Large intestine (tissue), 3 donors: ENCODE measurements around the gene TSPAN1. TPM values are rescaled to one million over a fixed set of nuclear protein-coding genes. Genes with fewer than 3 reads are reported as not detected.

Experiments used
- DNase-seq, 2 donors: peaks; one replicate each; pipeline versions ENCODE4 v3.0.0 to v3.0.0-alpha.2; 2013
- H3K27ac ChIP-seq: one replicate; pipeline ENCODE4 v1.5.1; 2013; ENCODE audit warnings: low read length
- H3K27me3 ChIP-seq: 2 replicates; pipeline ENCODE4 v1.6.1; 2013; ENCODE audit warnings: low read length; ENCODE audit not compliant: control insufficient read depth, insufficient read depth
- H3K36me3 ChIP-seq: 2 replicates; pipeline ENCODE4 v1.6.1; 2013; ENCODE audit warnings: low read length; ENCODE audit not compliant: control insufficient read depth, insufficient read depth
- H3K4me1 ChIP-seq: one replicate; pipeline ENCODE4 v1.6.1; 2013; ENCODE audit warnings: low read length; ENCODE audit not compliant: control insufficient read depth, insufficient read depth
- H3K4me3 ChIP-seq: one replicate; pipeline ENCODE4 v1.5.1; 2013; ENCODE audit warnings: low read length
- H3K9me3 ChIP-seq: one replicate; pipeline ENCODE4 v1.6.1; 2013; ENCODE audit warnings: mild to moderate bottlenecking, low read depth, low read length, moderate library complexity; ENCODE audit not compliant: control insufficient read depth
- WGBS: methylation state at CpG from one replicate; pipeline ENCODE4 v1.1.5; 2013; ENCODE audit warnings: low lambda C conversion rate; ENCODE audit not compliant: insufficient coverage; 5-methylcytosine and 5-hydroxymethylcytosine counted together
- polyA plus RNA-seq: library from polyadenylated mRNA; unstranded; fragments of 120-200 nt; gene quantifications from one replicate; pipeline ENCODE4 v1.2.1, GENCODE V29; 2013

The TSPAN1 gene
- polyA plus RNA-seq, 1 donor: 17.8 TPM

DNA sequence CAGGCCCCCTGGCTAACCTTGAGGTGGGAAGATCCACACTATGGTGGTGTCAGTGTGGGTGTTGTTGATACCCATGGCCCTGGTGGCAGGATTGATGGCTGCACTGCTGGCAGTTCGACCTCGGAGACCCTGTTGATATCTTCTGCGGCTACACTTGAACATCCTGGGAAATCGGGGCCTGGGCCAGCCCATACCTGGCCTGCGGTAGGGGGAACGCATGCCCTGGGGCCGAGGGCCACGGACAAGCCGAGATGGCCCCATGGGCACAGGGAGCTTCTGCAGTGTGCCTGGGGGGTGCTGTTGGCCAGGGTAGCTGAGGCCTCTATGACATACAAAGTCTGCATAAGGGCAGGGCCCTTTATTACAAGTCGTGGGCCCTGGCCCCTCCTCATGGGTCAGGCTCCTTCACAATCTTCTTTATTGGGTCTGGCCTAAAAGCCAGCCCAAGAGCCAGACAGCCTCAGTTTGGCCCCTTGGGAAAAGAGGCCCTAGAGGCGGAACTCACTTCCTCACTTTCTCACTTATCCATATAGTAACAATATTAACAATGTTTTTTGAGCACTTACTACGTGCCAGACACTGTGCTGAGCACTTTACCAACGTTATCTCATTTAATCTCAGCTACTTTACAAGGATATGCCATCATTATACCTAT, 1.5 kb downstream of the TSPAN1 start, which contains the start of gene P3R3URF:
Gene P3R3URF (minus strand): TSS at position 278 of the 655 bp plus-strand sequence. CDS start 17 bp downstream, at position 261.
- Histone ChIP-seq H3K36me3 (no peaks in the 10 kb centered on the region), H3K4me3 (no peak within 1 kb of the TSS), H3K27ac (no peak within 1 kb of the TSS), H3K4me1 (peaks cover 29% of the 10 kb centered on the region), H3K27me3 (no peaks in the 10 kb centered on the region), H3K9me3 (no peaks in the 10 kb centered on the region)
- WGBS: 80% methylated on average over 2 of the region's 13 CpGs
- DNase-seq: no peak

DNA sequence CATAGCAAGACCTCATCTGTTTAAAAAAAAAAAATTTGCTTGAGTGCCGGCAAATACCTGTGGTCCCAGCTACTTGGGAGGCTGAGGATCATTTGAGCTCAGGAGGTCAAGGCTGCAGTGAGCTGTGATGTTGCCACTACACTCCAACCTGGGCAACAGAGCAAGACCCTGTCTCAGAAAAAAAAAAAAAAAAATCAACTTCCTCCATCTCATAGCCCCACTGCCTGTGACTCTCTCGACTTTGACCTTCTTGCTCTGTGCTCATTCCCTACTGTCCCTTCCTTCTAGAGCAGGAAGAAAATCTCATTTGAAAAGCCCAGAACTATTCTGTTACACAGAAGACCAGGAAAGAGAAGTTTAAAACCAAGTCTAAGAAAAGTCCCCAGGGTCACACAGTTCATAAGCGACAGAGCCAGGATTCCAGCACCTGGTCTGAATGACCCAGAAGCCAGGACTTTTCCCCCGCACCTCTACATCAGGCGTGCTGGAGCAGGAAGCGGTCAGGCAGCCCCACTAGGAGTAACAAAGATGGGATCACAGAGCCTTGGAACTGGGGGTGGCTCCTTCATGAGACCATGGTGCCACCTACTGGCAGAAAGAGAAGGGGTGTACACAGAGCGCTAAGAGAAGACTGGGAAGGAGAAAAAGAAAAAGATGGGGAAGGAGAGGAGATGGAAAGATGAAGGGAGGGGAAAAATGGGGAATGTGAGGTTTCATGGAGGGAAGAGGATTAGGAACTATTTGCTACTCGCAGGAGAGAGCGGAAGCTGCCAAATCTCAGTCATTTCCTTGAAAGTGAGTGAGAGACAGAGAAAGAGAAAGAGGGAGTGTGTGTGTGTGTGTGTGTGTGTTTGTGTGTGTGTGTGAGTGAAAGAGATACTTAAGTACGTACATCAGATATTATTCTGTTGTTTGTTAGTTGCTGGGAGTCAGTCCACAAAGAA, 4.5 kb downstream of the TSPAN1 start:
- no peak overlapping the region for H3K4me3 ChIP-seq
- no peaks in the 10 kb centered on the region for H3K9me3 ChIP-seq
- peaks cover 54% of the 10 kb centered on the region for H3K4me1 ChIP-seq
- WGBS: 0% methylated on average over 1 of the region's 10 CpGs
- H3K27me3 ChIP-seq: no peaks in the 10 kb centered on the region
- peak; percentile 87 to 91 for DNase-seq
- H3K36me3 ChIP-seq: no peaks in the 10 kb centered on the region
- H3K27ac ChIP-seq: peak overlapping the region; percentile 72

DNA sequence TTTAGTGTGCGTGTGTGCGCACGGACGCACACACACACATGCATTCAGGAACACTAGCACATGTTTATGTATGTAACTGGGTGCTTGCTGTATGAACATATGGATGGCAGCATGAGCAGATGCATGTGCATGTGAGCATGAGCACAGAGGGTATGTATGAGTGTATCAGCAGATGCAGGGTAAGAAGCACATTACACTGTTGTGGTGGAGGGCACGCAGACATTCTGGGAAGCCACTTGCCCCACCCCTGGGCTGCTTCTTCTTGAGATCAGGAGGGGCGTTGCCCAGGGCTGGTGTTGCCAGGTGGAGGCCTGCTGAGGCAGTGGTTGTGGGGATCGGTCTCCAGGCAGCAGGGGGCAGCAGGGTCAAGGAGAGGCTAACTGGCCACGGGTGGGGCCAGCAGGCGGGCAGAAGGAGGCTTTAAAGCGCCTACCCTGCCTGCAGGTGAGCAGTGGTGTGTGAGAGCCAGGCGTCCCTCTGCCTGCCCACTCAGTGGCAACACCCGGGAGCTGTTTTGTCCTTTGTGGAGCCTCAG, 5.3 kb downstream of the TSPAN1 start:
- no peaks in the 10 kb centered on the region for H3K27me3 ChIP-seq
- H3K4me1 ChIP-seq: peaks cover 52% of the 10 kb centered on the region
- peaks cover 7% of the 10 kb centered on the region for H3K36me3 ChIP-seq
- peak; percentile 76 to 83 for DNase-seq
- peak overlapping the region; percentile 60 for H3K27ac ChIP-seq
- WGBS: no CpG with 5 or more reads among the region's 12 CpGs
- H3K9me3 ChIP-seq: no peaks in the 10 kb centered on the region
- H3K4me3 ChIP-seq: peak overlapping the region; percentile 1

DNA sequence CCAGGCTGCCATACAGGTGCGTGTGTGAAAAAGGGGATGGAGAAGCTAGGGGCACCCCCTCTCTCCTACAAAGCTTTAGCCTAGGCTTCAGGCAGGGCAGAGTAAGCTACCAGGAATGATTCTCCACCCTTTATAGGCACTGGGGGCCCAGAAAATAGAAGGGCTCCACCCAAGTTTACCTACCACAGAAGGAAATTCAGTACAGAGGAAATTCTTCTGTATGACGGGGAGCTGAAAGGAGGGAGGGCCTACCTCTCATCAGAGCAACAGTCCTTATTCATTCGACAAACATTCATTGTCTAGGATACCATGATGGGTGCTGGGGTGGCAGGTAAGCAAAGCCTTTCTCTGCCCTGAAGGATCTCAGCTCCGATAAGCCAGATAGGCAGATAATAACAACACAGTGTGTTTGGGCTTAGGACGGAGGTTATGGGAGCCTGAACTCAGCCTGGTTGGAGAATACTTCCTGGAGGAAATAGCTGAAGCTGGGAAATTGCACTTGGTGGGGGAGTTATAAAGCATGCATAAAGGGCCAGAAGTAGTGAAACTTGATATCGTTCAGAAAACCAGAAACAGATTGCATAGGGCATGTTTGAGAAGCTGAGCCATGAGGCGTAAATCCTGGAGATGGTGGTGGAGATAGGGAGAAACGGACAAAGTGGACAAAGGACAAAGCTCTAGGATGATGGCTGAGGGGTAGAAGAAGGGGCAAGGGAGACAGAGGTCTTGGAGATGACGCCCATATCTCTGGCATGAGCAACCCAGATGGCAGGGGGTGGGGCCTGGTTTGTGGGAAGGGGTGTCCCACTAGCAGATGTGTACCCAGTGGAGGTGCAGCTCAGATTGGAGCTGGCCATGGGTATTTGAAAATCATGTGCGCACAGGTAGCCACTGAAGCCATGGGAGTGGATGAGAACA, 6.7 kb downstream of the TSPAN1 start:
- Histone ChIP-seq H3K4me1 (peaks cover 63% of the 10 kb centered on the region), H3K27ac (peak overlapping the region; percentile 60), H3K27me3 (no peaks in the 10 kb centered on the region), H3K36me3 (peaks cover 8% of the 10 kb centered on the region), H3K9me3 (no peaks in the 10 kb centered on the region), H3K4me3 (peak overlapping the region; percentile 7)
- DNase-seq: no peak
- 49% methylated on average over 2 of the region's 10 CpGs for WGBS

DNA sequence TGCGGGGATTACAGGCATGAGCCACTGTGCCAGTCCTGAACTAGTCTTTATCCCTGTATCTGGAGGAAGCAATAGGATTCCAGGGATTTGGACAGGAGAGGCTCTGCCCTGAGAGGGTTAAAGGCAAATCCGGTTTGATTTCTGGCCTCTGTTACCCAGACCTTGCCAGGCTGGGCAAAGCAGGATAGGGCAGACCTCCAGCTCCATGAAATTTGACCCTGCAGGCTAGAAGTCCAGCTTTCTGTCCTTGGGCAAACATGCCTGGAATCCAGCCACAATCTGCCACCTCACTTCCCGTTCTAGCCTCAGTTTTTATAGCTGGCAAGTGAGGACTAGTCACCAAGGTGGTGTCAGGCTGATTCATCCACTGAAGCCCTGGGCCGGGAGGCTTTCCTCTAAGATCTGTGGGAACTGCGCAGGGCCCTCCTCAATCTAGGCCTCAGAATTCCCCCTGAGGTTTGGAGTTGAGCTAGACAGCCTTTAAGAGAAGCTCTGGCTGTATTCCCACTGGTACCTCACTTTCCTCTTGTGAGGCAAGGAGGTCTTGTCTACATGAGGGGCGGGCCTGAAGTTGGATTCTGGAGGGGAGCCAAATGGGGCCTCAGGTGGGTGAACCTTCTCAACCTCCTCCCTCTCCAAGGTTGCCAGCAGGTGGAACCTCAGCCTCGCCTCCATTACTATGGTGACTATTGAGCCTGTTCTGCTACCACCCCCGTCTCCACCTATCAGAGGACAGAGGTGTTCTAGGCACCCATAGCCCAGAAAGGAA, 8.4 kb downstream of the TSPAN1 start:
- H3K4me3 ChIP-seq: no peak overlapping the region

DNA sequence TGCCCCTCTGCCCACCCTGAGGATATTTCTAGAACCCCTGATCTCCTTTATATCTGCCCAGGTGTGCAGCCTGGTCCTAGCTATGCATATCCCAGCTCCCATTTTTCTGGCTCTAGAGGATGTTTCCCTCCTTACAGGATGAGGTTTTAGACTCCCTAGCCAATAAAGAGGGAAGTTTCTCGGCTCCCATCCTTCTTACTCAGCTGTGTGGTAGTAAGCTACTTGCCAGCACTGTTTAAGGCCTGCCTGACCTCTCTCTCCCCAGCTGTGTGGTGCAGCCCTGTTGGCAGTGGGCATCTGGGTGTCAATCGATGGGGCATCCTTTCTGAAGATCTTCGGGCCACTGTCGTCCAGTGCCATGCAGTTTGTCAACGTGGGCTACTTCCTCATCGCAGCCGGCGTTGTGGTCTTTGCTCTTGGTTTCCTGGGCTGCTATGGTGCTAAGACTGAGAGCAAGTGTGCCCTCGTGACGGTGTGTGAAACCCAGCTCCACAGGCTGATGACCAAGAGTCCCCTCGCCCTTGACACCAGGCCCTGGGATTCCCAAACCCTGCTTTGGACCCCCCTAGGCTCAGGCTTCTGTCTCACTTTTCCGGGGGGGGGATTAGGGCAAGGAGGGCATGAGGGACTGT, 9.2 kb downstream of the TSPAN1 start:
- H3K9me3 ChIP-seq: no peaks in the 10 kb centered on the region
- peaks cover 83% of the 10 kb centered on the region for H3K4me1 ChIP-seq
- peaks cover 18% of the 10 kb centered on the region for H3K36me3 ChIP-seq
- H3K27ac ChIP-seq: peak overlapping the region; percentile 96
- H3K27me3 ChIP-seq: no peaks in the 10 kb centered on the region
- DNase-seq: no peak
- no peak overlapping the region for H3K4me3 ChIP-seq
- WGBS: no CpG with 5 or more reads among the region's 12 CpGs

More for the DNA sequence above, 8.4 kb downstream of the TSPAN1 start:
- WGBS: no CpG with 5 or more reads among the region's 8 CpGs
- Histone ChIP-seq H3K4me1 (peaks cover 77% of the 10 kb centered on the region), H3K27me3 (no peaks in the 10 kb centered on the region), H3K9me3 (no peaks in the 10 kb centered on the region), H3K36me3 (peaks cover 13% of the 10 kb centered on the region), H3K27ac (peak overlapping the region; percentile 96)
- peak; percentile 82 to 93 for DNase-seq

DNA sequence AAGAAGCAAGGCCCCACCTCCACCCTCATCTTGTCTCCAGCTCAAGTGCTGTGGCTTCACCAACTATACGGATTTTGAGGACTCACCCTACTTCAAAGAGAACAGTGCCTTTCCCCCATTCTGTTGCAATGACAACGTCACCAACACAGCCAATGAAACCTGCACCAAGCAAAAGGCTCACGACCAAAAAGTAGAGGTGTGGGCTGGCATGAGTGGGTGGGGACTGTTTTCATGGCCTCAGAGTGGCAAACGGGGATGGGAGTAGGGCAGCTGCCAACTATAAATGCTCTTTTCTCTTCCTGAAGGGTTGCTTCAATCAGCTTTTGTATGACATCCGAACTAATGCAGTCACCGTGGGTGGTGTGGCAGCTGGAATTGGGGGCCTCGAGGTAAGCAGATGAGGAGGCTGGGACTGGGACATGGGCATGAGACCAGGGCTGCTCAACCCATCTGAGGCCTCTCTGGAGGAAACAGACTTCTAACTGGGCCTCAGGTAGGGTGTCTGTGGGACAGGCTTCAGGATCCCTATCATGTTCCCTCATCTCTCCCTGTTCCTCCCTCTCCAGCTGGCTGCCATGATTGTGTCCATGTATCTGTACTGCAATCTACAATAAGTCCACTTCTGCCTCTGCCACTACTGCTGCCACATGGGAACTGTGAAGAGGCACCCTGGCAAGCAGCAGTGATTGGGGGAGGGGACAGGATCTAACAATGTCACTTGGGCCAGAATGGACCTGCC, 10.2 kb downstream of the TSPAN1 start:
- no CpG with 5 or more reads among the region's 7 CpGs for WGBS
- Histone ChIP-seq H3K9me3 (no peaks in the 10 kb centered on the region), H3K4me3 (no peak overlapping the region), H3K4me1 (peaks cover 78% of the 10 kb centered on the region), H3K27me3 (no peaks in the 10 kb centered on the region), H3K27ac (no peak overlapping the region), H3K36me3 (peaks cover 26% of the 10 kb centered on the region)
- no peak for DNase-seq

DNA sequence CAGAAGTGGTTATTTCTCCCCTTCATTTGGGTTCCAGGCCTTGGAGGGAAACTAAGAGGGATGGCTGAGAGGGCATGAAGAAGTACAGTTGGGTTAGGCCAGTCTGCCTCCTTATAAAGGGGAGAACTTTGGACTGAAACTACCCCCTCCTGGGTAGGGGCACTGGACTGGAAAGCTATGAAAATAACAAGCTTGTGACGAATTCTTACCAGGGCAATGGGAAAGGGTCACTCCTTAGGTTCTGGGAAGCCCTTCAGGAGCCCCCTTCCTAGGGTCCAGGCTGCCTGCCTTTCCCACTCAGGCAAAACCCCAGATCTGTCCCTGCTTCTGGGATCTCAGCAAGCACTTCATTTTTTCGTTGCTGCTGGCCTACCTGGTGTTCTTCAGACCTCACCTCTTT, 11.2 kb downstream of the TSPAN1 start:
- H3K9me3 ChIP-seq: no peaks in the 10 kb centered on the region
- H3K36me3 ChIP-seq: peaks cover 36% of the 10 kb centered on the region
- no CpG with 5 or more reads among the region's 2 CpGs for WGBS
- peaks cover 68% of the 10 kb centered on the region for H3K4me1 ChIP-seq
- no peak overlapping the region for H3K4me3 ChIP-seq
- H3K27me3 ChIP-seq: no peaks in the 10 kb centered on the region
- no peak overlapping the region for H3K27ac ChIP-seq
- DNase-seq: no peak
